GM23338 (cell line): ENCODE data around the gene SASH1. TPM values are rescaled to one million over a fixed set of nuclear protein-coding genes. Genes with fewer than 3 reads are reported as not detected.

Experiments
- ATAC-seq: fragments of 200-7000 bp; cut with Tn5 transposase; 3 replicates; pipeline ENCODE4 v1.9.1; 2020
- DNase-seq: peaks from one replicate; pipeline ENCODE4 v3.0.0-alpha.2; 2015; ENCODE audit warnings: low spot score
- H2AFZ ChIP-seq: fragments of 200-600 bp; sonication (generic); 2 replicates; pipeline ENCODE4 v1.8.0; 2016; ENCODE audit warnings: antibody characterized with exemption, mild to moderate bottlenecking, moderate library complexity
- H3F3A ChIP-seq: fragments of 200-600 bp; sonication (generic); replicated peaks from 2 replicates; pipeline ENCODE4 v1.8.0; 2017; ENCODE audit warnings: antibody characterized with exemption, mixed run types, low read depth
- H3K27ac ChIP-seq: fragments of 200-600 bp; sonication (generic); 2 replicates; pipeline ENCODE4 v1.6.1; 2016; ENCODE audit warnings: low read depth
- H3K27me3 ChIP-seq: fragments of 200-600 bp; sonication (generic); 2 replicates; pipeline ENCODE4 v1.8.0; 2016; ENCODE audit warnings: mild to moderate bottlenecking, mixed run types, moderate library complexity; ENCODE audit not compliant: insufficient read depth
- H3K36me3 ChIP-seq: fragments of 200-600 bp; sonication (generic); 2 replicates; pipeline ENCODE4 v1.8.0; 2016; ENCODE audit warnings: mild to moderate bottlenecking; ENCODE audit not compliant: insufficient read depth
- H3K4me1 ChIP-seq: fragments of 200-600 bp; sonication (generic); 2 replicates; pipeline ENCODE4 v1.8.0; 2016; ENCODE audit warnings: mild to moderate bottlenecking, moderate library complexity; ENCODE audit not compliant: insufficient read depth
- H3K4me2 ChIP-seq: fragments of 200-600 bp; sonication (generic); 2 replicates; pipeline ENCODE4 v1.7.1; 2017; ENCODE audit warnings: mixed run types
- H3K4me3 ChIP-seq: fragments of 200-600 bp; sonication (generic); 2 replicates; pipeline ENCODE4 v1.6.1; 2016; ENCODE audit warnings: mixed run types
- H3K79me2 ChIP-seq: fragments of 200-600 bp; sonication (generic); replicated peaks from 2 replicates; pipeline ENCODE4 v1.8.0; 2017; ENCODE audit warnings: mild to moderate bottlenecking; ENCODE audit not compliant: insufficient read depth
- H3K9me2 ChIP-seq: fragments of 200-600 bp; sonication (generic); 2 replicates; pipeline ENCODE4 v1.8.0; 2017; ENCODE audit not compliant: insufficient read depth
- H4K20me1 ChIP-seq: fragments of 200-600 bp; sonication (generic); replicated peaks from 2 replicates; pipeline ENCODE4 v1.8.0; 2017; ENCODE audit warnings: mild to moderate bottlenecking; ENCODE audit not compliant: insufficient read depth
- H3K27ac Mint-ChIP-seq: 2 replicates; pipeline ENCODE4 v1.8.0; 2020; ENCODE audit warnings: inconsistent platforms, mild to moderate bottlenecking, moderate library complexity, mixed read lengths
- H3K27me3 Mint-ChIP-seq: 3 replicates; pipeline ENCODE4 v1.8.0; 2022; ENCODE audit warnings: low read depth, mild to moderate bottlenecking, moderate library complexity, mixed read lengths, inconsistent platforms; ENCODE audit not compliant: insufficient read depth, poor library complexity
- H3K36me3 Mint-ChIP-seq: 3 replicates; pipeline ENCODE4 v1.8.0; 2021; ENCODE audit warnings: low read depth, mild to moderate bottlenecking, inconsistent platforms, moderate library complexity, mixed read lengths
- H3K4me1 Mint-ChIP-seq: 3 replicates; pipeline ENCODE4 v1.8.0; 2020; ENCODE audit warnings: mild to moderate bottlenecking, inconsistent platforms, mixed read lengths
- H3K4me3 Mint-ChIP-seq: 3 replicates; pipeline ENCODE4 v1.8.0; 2021; ENCODE audit warnings: moderate library complexity, mild to moderate bottlenecking, inconsistent platforms, mixed read lengths
- H3K9me3 Mint-ChIP-seq: 3 replicates; pipeline ENCODE4 v1.8.0; 2020; ENCODE audit warnings: moderate library complexity, mild to moderate bottlenecking, inconsistent platforms, mixed read lengths
- CREB1 ChIP-seq: fragments of 250-450 bp; sonication (Bioruptor Pico); IDR thresholded peaks from 2 replicates; pipeline ENCODE4 v1.5.0; 2020; ENCODE audit warnings: low read depth, mild to moderate bottlenecking, moderate library complexity
- EZH2 ChIP-seq: fragments of 200-600 bp; sonication (generic); IDR thresholded peaks from one replicate; pipeline ENCODE4 v1.8.0; 2017; ENCODE audit warnings: antibody characterized with exemption, mild to moderate bottlenecking, low read depth; ENCODE audit not compliant: unreplicated experiment
- EZH2phosphoT487 ChIP-seq: fragments of 200-600 bp; sonication (generic); IDR thresholded peaks from one replicate; pipeline ENCODE4 v1.8.1; 2018; ENCODE audit warnings: antibody characterized with exemption; ENCODE audit not compliant: unreplicated experiment
- JUNB ChIP-seq: IDR thresholded peaks from one replicate; pipeline ENCODE4 v1.6.1; 2016; ENCODE audit warnings: antibody characterized with exemption; ENCODE audit not compliant: unreplicated experiment
- NANOG ChIP-seq: IDR thresholded peaks from 2 replicates; pipeline ENCODE4 v1.6.1; 2016; ENCODE audit warnings: antibody characterized with exemption, borderline replicate concordance
- POLR2AphosphoS5 ChIP-seq: IDR thresholded peaks from 2 replicates; pipeline ENCODE4 v1.6.1; 2016; ENCODE audit warnings: antibody characterized with exemption, low read depth
- STAT1 ChIP-seq: IDR thresholded peaks from one replicate; pipeline ENCODE4 v1.6.1; 2016; ENCODE audit warnings: antibody characterized with exemption; ENCODE audit not compliant: unreplicated experiment
- ZNF114 ChIP-seq: fragments of 250-450 bp; sonication (Bioruptor Pico); IDR thresholded peaks from 2 replicates; pipeline ENCODE4 v1.5.0; 2020; ENCODE audit warnings: mild to moderate bottlenecking, moderate library complexity
- ZNF331 ChIP-seq: fragments of 250-450 bp; sonication (Bioruptor Pico); IDR thresholded peaks from 2 replicates; pipeline ENCODE4 v1.5.0; 2020; ENCODE audit warnings: low read depth, mild to moderate bottlenecking, moderate library complexity
- polyA plus RNA-seq: library from polyadenylated mRNA; unstranded; fragments of >200 nt; fragmentation: Nextera tagmentation; extraction: Ambion mirVana; gene quantifications from 2 replicates; pipeline ENCODE4 v1.2.1, GENCODE V29; 2016
- total RNA-seq: library from RNA; depleted of rRNA; stranded (reverse); fragments of >200 nt; shearing (Covaris generic); gene quantifications from 2 replicates; pipeline ENCODE4 v1.2.3, GENCODE V29; 2014
- TF ChIP-seq, protein P1 (sequence below): IDR thresholded peaks from 2 replicates; pipeline ENCODE4 v1.6.1; 2016; ENCODE audit warnings: antibody characterized with exemption
- TF ChIP-seq, protein P2 (sequence below): IDR thresholded peaks from one replicate; pipeline ENCODE4 v1.6.1; 2018; ENCODE audit warnings: antibody characterized with exemption; ENCODE audit not compliant: unreplicated experiment
- TF ChIP-seq, protein P3 (sequence below), 2 experiments: fragments of 200-600 bp in 1 of 2; sonication (generic) in 1 of 2; conservative IDR thresholded peaks; 2 replicates each; pipeline versions ENCODE4 v1.5.1 to v1.6.1; 2016 to 2017; ENCODE audit warnings: antibody characterized with exemption in 2 of 2, low read depth in 2 of 2, mild to moderate bottlenecking in 2 of 2, moderate library complexity in 1 of 2
- TF ChIP-seq, protein P4 (sequence below): fragments of 250-450 bp; sonication (Bioruptor Pico); IDR thresholded peaks from 2 replicates; pipeline ENCODE4 v1.5.0; 2020; ENCODE audit warnings: mild to moderate bottlenecking, moderate library complexity

The SASH1 gene
- total and polyA plus RNA-seq, 2 experiments from 2014 or later = 8.2 to 30.2 TPM

DNA sequence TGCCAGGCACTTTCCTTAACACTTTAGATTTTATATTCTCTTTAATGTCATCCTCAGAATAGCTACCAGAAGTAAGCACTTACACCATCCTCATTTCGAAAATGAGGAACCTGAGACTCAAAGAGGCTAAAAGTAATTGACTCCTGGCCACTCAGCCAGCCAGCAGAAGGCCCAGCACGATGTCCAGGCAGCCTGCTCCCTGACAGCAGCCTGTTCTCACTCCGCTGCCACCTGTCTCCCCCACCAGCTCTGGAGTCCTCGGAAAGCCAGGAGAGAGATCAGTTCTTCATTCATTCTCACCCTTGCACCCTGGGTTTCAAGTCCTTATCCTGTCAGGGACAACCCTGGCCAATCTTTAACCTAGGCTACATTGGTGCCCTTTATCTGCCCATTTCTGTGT is 174.0 kb downstream of the SASH1 start:
- TF ChIP-seq EZH2 (no peak), POLR2AphosphoS5 (no peak), ZNF331 (CRISPR knock-in tag) (no peak), NANOG (no peak), EZH2phosphoT487 (no peak), JUNB (no peak), CREB1 (CRISPR knock-in tag) (no peak), STAT1 (no peak), ZNF114 (CRISPR knock-in tag) (no peak)
- TF ChIP-seq, protein P1, sequence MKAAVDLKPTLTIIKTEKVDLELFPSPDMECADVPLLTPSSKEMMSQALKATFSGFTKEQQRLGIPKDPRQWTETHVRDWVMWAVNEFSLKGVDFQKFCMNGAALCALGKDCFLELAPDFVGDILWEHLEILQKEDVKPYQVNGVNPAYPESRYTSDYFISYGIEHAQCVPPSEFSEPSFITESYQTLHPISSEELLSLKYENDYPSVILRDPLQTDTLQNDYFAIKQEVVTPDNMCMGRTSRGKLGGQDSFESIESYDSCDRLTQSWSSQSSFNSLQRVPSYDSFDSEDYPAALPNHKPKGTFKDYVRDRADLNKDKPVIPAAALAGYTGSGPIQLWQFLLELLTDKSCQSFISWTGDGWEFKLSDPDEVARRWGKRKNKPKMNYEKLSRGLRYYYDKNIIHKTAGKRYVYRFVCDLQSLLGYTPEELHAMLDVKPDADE = no peak
- TF ChIP-seq, protein P2, sequence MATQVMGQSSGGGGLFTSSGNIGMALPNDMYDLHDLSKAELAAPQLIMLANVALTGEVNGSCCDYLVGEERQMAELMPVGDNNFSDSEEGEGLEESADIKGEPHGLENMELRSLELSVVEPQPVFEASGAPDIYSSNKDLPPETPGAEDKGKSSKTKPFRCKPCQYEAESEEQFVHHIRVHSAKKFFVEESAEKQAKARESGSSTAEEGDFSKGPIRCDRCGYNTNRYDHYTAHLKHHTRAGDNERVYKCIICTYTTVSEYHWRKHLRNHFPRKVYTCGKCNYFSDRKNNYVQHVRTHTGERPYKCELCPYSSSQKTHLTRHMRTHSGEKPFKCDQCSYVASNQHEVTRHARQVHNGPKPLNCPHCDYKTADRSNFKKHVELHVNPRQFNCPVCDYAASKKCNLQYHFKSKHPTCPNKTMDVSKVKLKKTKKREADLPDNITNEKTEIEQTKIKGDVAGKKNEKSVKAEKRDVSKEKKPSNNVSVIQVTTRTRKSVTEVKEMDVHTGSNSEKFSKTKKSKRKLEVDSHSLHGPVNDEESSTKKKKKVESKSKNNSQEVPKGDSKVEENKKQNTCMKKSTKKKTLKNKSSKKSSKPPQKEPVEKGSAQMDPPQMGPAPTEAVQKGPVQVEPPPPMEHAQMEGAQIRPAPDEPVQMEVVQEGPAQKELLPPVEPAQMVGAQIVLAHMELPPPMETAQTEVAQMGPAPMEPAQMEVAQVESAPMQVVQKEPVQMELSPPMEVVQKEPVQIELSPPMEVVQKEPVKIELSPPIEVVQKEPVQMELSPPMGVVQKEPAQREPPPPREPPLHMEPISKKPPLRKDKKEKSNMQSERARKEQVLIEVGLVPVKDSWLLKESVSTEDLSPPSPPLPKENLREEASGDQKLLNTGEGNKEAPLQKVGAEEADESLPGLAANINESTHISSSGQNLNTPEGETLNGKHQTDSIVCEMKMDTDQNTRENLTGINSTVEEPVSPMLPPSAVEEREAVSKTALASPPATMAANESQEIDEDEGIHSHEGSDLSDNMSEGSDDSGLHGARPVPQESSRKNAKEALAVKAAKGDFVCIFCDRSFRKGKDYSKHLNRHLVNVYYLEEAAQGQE = no peak
- TF ChIP-seq, protein P3, sequence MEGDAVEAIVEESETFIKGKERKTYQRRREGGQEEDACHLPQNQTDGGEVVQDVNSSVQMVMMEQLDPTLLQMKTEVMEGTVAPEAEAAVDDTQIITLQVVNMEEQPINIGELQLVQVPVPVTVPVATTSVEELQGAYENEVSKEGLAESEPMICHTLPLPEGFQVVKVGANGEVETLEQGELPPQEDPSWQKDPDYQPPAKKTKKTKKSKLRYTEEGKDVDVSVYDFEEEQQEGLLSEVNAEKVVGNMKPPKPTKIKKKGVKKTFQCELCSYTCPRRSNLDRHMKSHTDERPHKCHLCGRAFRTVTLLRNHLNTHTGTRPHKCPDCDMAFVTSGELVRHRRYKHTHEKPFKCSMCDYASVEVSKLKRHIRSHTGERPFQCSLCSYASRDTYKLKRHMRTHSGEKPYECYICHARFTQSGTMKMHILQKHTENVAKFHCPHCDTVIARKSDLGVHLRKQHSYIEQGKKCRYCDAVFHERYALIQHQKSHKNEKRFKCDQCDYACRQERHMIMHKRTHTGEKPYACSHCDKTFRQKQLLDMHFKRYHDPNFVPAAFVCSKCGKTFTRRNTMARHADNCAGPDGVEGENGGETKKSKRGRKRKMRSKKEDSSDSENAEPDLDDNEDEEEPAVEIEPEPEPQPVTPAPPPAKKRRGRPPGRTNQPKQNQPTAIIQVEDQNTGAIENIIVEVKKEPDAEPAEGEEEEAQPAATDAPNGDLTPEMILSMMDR (conservative IDR thresholded peaks at IDR 0.05; ENCODE audit: low read depth in 2 of 2) = no peak
- TF ChIP-seq, protein P4, sequence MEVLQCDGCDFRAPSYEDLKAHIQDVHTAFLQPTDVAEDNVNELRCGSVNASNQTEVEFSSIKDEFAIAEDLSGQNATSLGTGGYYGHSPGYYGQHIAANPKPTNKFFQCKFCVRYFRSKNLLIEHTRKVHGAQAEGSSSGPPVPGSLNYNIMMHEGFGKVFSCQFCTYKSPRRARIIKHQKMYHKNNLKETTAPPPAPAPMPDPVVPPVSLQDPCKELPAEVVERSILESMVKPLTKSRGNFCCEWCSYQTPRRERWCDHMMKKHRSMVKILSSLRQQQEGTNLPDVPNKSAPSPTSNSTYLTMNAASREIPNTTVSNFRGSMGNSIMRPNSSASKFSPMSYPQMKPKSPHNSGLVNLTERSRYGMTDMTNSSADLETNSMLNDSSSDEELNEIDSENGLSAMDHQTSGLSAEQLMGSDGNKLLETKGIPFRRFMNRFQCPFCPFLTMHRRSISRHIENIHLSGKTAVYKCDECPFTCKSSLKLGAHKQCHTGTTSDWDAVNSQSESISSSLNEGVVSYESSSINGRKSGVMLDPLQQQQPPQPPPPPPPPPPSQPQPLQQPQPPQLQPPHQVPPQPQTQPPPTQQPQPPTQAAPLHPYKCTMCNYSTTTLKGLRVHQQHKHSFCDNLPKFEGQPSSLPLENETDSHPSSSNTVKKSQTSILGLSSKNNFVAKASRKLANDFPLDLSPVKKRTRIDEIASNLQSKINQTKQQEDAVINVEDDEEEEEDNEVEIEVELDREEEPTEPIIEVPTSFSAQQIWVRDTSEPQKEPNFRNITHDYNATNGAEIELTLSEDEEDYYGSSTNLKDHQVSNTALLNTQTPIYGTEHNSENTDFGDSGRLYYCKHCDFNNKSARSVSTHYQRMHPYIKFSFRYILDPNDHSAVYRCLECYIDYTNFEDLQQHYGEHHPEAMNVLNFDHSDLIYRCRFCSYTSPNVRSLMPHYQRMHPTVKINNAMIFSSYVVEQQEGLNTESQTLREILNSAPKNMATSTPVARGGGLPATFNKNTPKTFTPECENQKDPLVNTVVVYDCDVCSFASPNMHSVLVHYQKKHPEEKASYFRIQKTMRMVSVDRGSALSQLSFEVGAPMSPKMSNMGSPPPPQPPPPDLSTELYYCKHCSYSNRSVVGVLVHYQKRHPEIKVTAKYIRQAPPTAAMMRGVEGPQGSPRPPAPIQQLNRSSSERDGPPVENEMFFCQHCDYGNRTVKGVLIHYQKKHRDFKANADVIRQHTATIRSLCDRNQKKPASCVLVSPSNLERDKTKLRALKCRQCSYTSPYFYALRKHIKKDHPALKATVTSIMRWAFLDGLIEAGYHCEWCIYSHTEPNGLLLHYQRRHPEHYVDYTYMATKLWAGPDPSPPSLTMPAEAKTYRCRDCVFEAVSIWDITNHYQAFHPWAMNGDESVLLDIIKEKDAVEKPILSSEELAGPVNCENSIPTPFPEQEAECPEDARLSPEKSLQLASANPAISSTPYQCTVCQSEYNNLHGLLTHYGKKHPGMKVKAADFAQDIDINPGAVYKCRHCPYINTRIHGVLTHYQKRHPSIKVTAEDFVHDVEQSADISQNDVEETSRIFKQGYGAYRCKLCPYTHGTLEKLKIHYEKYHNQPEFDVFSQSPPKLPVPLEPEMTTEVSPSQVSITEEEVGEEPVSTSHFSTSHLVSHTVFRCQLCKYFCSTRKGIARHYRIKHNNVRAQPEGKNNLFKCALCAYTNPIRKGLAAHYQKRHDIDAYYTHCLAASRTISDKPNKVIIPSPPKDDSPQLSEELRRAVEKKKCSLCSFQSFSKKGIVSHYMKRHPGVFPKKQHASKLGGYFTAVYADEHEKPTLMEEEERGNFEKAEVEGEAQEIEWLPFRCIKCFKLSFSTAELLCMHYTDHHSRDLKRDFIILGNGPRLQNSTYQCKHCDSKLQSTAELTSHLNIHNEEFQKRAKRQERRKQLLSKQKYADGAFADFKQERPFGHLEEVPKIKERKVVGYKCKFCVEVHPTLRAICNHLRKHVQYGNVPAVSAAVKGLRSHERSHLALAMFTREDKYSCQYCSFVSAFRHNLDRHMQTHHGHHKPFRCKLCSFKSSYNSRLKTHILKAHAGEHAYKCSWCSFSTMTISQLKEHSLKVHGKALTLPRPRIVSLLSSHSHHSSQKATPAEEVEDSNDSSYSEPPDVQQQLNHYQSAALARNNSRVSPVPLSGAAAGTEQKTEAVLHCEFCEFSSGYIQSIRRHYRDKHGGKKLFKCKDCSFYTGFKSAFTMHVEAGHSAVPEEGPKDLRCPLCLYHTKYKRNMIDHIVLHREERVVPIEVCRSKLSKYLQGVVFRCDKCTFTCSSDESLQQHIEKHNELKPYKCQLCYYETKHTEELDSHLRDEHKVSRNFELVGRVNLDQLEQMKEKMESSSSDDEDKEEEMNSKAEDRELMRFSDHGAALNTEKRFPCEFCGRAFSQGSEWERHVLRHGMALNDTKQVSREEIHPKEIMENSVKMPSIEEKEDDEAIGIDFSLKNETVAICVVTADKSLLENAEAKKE = no peak
- H3K36me3 ChIP-seq = no peaks in the 10 kb centered on the region
- Mint-ChIP-seq H3K36me3 (peaks cover 27% of the 10 kb centered on the region), H3K4me1 (peaks cover 70% of the 10 kb centered on the region), H3K27me3 (peaks cover 14% of the 10 kb centered on the region), H3K27ac (peak overlapping the region; percentile 7; the same call in 1 of the 2 replicates), H3K4me3 (no peak overlapping the region), H3K9me3 (no peaks in the 10 kb centered on the region)
- peak overlapping the region; percentile 55; the same call in 1 of the 2 replicates for H3K4me2 ChIP-seq
- H3K4me3 ChIP-seq = no peak overlapping the region
- H4K20me1 ChIP-seq = no peaks in the 10 kb centered on the region
- peaks cover 8% of the 10 kb centered on the region; the same call in 1 of the 2 replicates for H3K79me2 ChIP-seq
- no peaks in the 10 kb centered on the region; the same call in 1 of the 2 replicates for H3K9me2 ChIP-seq
- DNase-seq = no peak
- peaks cover 51% of the 10 kb centered on the region for H3K4me1 ChIP-seq
- H3K27ac ChIP-seq = peak overlapping the region; percentile 77; the same call in 1 of the 2 replicates
- peak; percentile 12; the same call in 1 of the 3 replicates for ATAC-seq
- no peak overlapping the region for H2AFZ ChIP-seq
- no peaks in the 10 kb centered on the region for H3K27me3 ChIP-seq
- no peaks in the 10 kb centered on the region for H3F3A ChIP-seq
